K562 (cell line): ENCODE measurements around the gene KLK2.

Experiments used
- ILF3 ChIP-seq: fragments of 450-650 bp; IDR thresholded peaks from 2 replicates; pipeline ENCODE4 v1.6.1; 2018; ENCODE audit warnings: antibody characterized with exemption, mild to moderate bottlenecking, moderate library complexity, borderline replicate concordance
- NFE2 ChIP-seq: IDR thresholded peaks from 2 replicates; pipeline ENCODE4 v1.6.1; 2014; ENCODE audit warnings: antibody characterized with exemption, low read depth
- SMAD3 ChIP-seq: fragments of 450-650 bp; formaldehyde crosslinking; conservative IDR thresholded peaks from 2 replicates; pipeline ENCODE4 v1.4.0; 2020; ENCODE audit warnings: mild to moderate bottlenecking
- TBL1XR1 ChIP-seq, 2 experiments: IDR thresholded peaks; 2 replicates each; pipeline ENCODE4 v1.6.1; 2012; ENCODE audit warnings: improper control_type of control experiment in 2 of 2, low read length in 2 of 2, mild to moderate bottlenecking in 1 of 2
- ZNF586 ChIP-seq: fragments of 450-650 bp; formaldehyde crosslinking; conservative IDR thresholded peaks from 2 replicates; pipeline ENCODE4 v1.4.0; 2020; ENCODE audit warnings: mild to moderate bottlenecking, moderate library complexity

DNA sequence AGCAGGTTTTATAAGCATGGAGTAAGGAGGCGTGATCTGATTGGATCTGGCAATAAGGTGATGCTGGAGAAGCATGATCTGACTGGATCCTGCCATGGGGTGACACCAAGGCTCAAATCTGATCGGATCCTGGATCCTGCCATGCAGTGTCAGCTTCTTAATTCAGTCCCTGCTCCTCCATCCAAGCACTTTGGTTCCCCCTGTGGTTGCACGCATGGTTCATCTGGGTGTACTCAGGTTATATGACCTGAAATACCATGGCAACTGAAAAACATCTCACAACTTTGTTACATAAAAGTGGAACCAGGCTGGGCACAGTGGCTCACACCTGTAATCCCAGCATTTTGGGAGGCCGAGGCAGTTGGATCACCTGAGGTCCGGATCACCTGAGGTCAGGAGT lies 55.6 kb downstream of the KLK2 start:
- TF ChIP-seq NFE2 (no peak), ILF3 (no peak), TBL1XR1 (IDR thresholded peaks at IDR 0.05; ENCODE audit: low read length in 2 of 2) (no peak), ZNF586 (no peak), SMAD3 (CRISPR knock-in tag) (no peak)
